Thyroid gland (tissue), 4 donors: Measurements from ENCODE around the gene ACVR1B. TPM values are rescaled to one million over a fixed set of nuclear protein-coding genes. Genes with fewer than 3 reads are reported as not detected.
A peak's percentile ranks its signal among the peaks of the same experiment; 100 is the strongest.

Experiments used
- DNase-seq, 2 donors: peaks; one replicate each; pipeline ENCODE4 v3.0.0-alpha.2; 2019
- H3K27ac ChIP-seq, 3 donors: fragments of 200-600 bp; sonication (generic); 1 replicate in 2 of 3; 2 replicates in 1 of 3; pipeline ENCODE4 v1.5.1; 2016 to 2019; ENCODE audit warnings: mild to moderate bottlenecking in 1 of 3, moderate library complexity in 1 of 3
- H3K27me3 ChIP-seq: fragments of 200-600 bp; sonication (generic); one replicate; pipeline ENCODE4 v1.5.1; 2019
- H3K36me3 ChIP-seq, 2 donors: fragments of 200-600 bp; sonication (generic); one replicate each; pipeline ENCODE4 v1.5.1; 2016 to 2019
- H3K4me1 ChIP-seq, 2 donors: fragments of 200-600 bp; sonication (generic); one replicate each; pipeline ENCODE4 v1.5.1; 2017 to 2019
- H3K4me3 ChIP-seq, 3 donors: fragments of 200-600 bp; sonication (generic); replicated peaks in 1 of 3; 1 replicate in 2 of 3; 2 replicates in 1 of 3; pipeline ENCODE4 v1.5.1; 2016; ENCODE audit warnings: mild to moderate bottlenecking in 1 of 3
- H3K9me3 ChIP-seq: fragments of 200-600 bp; sonication (generic); one replicate; pipeline ENCODE4 v1.5.1; 2017
- CTCF ChIP-seq, 6 experiments: fragments of 200-600 bp in 3 of 6; fragments of 450-650 bp in 3 of 6; sonication (generic) in 3 of 6; IDR thresholded peaks; one replicate each; pipeline ENCODE4 v1.5.1; 2016 to 2019; ENCODE audit warnings: antibody characterized with exemption in 6 of 6, mild to moderate bottlenecking in 2 of 6, inconsistent platforms in 1 of 6, moderate library complexity in 1 of 6
- POLR2A ChIP-seq, 2 donors: fragments of 450-650 bp; IDR thresholded peaks; one replicate each; pipeline ENCODE4 v1.6.1; 2017; ENCODE audit warnings: antibody characterized with exemption in 2 of 2, mild to moderate bottlenecking in 2 of 2, moderate library complexity in 1 of 2
- WGBS, 2 donors: methylation state at CpG; one replicate each; pipeline ENCODE4 v1.1.5; 2017; 5-methylcytosine and 5-hydroxymethylcytosine counted together
- intact Hi-C: fragments of 100-400 bp; cut with DNase I; formaldehyde crosslinking; loops from one replicate; pipeline ENCODE4 v1.15.1; 2023
- total RNA-seq, 4 donors: library from RNA; depleted of rRNA; stranded (reverse); fragments of >200 nt; gene quantifications; one replicate each; pipeline ENCODE4 v1.2.3, GENCODE V29; 2016

ACVR1B gene
- total RNA-seq, 4 donors from 2014 or later, result 13.7 to 19.9 (median 19.2) TPM

DNA sequence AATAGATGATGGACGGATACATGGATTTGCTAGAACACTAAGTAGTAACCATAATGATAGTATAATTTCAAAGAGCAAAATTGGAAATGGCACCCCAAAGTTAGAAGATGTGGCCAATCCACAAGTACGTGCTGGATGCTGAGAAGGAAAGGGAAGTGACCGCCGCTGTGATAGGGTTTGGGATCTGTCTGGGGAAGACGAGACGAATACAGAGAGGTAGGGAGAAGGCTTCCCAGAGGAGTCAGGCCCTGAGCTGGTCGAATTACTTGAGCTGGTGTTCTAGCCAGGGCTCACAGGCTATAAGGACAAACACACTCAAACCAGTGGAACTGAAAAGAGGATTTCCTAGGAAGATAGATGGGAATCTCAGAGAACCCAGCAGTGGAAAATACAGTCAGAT is 9.4 kb upstream of the ACVR1B start:
- Histone ChIP-seq H3K36me3 (no peaks in the 10 kb centered on the region), H3K27me3 (no peaks in the 10 kb centered on the region), H3K4me3 (no peak overlapping the region), H3K4me1 (peaks cover 0 to 9% of the 10 kb centered on the region in 2 donors), H3K9me3 (no peaks in the 10 kb centered on the region), H3K27ac (no peak overlapping the region)
- intact Hi-C loops, result no loop called here
- WGBS, 2 donors, result 88 to 95% methylated on average over 7 of the region's 7 CpGs
- TF ChIP-seq POLR2A (IDR thresholded peaks at IDR 0.05) (no peak), CTCF (IDR thresholded peaks at IDR 0.05) (no peak)
- DNase-seq, result no peak

DNA sequence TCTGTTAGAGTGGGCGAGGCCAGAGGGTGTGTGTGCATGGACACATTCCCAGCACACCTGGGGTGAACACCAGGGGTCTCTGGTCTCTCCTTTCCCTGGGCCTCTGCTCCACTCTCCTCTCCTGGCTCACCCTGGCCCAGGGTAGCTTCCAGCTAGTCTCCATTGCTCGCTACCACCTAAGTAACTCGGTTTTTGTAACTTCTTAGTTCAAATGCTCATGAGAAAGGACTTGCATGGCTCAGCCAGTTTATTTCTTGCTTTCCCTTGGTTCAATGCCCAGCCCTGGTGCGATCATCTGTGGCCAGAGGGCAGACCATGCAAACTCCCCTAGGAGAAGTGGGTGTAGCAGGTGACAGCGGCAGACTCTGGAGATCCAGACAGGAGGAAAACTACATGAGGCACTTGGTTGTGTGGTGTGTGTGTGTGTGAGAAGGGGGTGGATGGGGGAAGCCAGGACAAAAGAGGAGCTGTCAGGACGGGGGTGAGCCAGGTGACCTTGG is 8.9 kb upstream of the ACVR1B start:
- TF ChIP-seq POLR2A (IDR thresholded peaks at IDR 0.05) (no peak), CTCF (IDR thresholded peaks at IDR 0.05) (no peak)
- intact Hi-C loops, result no loop called here
- no peak overlapping the region for H3K27ac ChIP-seq
- H3K4me3 ChIP-seq, result no peak overlapping the region
- H3K27me3 ChIP-seq, result no peaks in the 10 kb centered on the region
- 47 to 48% methylated on average over 6 of the region's 6 CpGs for WGBS, 2 donors
- peaks cover 0 to 9% of the 10 kb centered on the region in 2 donors for H3K4me1 ChIP-seq
- H3K36me3 ChIP-seq, result no peaks in the 10 kb centered on the region
- peak; percentile 80 to 86 for DNase-seq
- no peaks in the 10 kb centered on the region for H3K9me3 ChIP-seq

- Histone ChIP-seq H3K27me3 (no peaks in the 10 kb centered on the region), H3K4me3 (no peak overlapping the region), H3K27ac (no peak overlapping the region), H3K4me1 (peaks cover 0 to 9% of the 10 kb centered on the region in 2 donors), H3K9me3 (no peaks in the 10 kb centered on the region), H3K36me3 (no peaks in the 10 kb centered on the region)
- intact Hi-C loops, result no loop called here
- WGBS, 2 donors, result 98 to 100% methylated on average over 2 of the region's 2 CpGs
- no peak for TF ChIP-seq CTCF (IDR thresholded peaks at IDR 0.05)
- no peak for TF ChIP-seq POLR2A (IDR thresholded peaks at IDR 0.05)
- DNase-seq, result no peak
These were observed 8.2 kb upstream of the ACVR1B start for GRCh38 chr12:51943346-51943745.

GRCh38 chr12:51944608-51945233 is 6.8 kb upstream of the ACVR1B start:
- H3K9me3 ChIP-seq, result no peaks in the 10 kb centered on the region
- no peak overlapping the region for H3K4me3 ChIP-seq
- H3K27ac ChIP-seq, result no peak overlapping the region
- TF ChIP-seq CTCF (IDR thresholded peaks at IDR 0.05) (no peak), POLR2A (IDR thresholded peaks at IDR 0.05) (no peak)
- DNase-seq, result no peak
- no peaks in the 10 kb centered on the region for H3K27me3 ChIP-seq
- H3K36me3 ChIP-seq, result no peaks in the 10 kb centered on the region
- WGBS, 2 donors, result 94 to 98% methylated on average over 1 of the region's 1 CpG
- intact Hi-C loops, result no loop called here
- peaks cover 0 to 9% of the 10 kb centered on the region in 2 donors for H3K4me1 ChIP-seq

- no peak for DNase-seq
- TF ChIP-seq CTCF (IDR thresholded peaks at IDR 0.05) (no peak), POLR2A (IDR thresholded peaks at IDR 0.05) (no peak)
- Histone ChIP-seq H3K4me1 (peaks cover under 1 to 6% of the 10 kb centered on the region in 2 donors), H3K27me3 (no peaks in the 10 kb centered on the region), H3K9me3 (no peaks in the 10 kb centered on the region), H3K27ac (no peak overlapping the region), H3K4me3 (no peak overlapping the region), H3K36me3 (no peaks in the 10 kb centered on the region)
- WGBS, 2 donors, result 93 to 97% methylated on average over 8 of the region's 8 CpGs
- intact Hi-C loops, result no loop called here
These were observed 4.1 kb upstream of the ACVR1B start for GRCh38 chr12:51947246-51947996.
